Measurements from ENCODE around the gene PHF19.

PHF19 gene

DNA sequence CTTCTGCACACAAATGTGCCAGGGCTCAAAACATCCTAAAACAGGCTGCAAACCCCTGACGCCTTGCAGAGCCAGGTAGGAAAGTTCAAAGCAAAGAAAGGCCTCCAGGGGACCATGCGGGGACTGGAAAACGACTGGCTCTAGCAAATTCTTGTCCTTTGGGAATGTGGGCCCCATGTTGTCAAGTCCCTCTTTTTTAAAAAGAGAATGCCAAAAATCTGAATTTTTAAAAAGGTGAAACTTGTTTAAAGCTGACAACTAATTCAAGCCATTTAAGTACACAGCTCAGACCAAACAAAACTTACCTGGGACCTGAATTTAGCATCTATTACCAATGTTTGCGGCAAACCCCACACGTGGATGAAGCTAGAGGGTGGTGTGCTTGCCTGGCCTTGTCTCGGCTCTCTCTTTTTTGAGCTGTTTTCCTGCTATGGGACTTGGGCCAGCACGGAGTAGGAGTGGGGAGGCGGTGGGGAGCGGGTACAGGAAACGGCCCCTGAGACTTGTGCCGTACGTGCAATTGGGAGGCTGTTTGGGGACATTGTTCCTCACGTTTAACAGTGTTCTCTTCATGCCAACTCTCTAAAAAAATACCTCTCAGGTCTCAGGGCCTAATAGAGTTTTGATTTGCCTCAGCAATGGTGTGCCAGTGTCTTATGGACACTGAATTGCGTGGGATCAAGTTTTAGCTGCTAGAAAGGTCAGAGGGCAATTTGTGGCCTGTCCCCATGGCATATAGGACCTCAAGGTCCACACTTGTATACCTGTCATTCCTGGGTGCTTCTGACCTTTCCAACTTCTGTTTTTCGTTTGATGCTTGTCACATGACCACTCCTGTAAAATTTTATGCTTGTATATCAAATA, 15.1 kb upstream of the PHF19 start:
- no peak for FAIRE-seq

DNA sequence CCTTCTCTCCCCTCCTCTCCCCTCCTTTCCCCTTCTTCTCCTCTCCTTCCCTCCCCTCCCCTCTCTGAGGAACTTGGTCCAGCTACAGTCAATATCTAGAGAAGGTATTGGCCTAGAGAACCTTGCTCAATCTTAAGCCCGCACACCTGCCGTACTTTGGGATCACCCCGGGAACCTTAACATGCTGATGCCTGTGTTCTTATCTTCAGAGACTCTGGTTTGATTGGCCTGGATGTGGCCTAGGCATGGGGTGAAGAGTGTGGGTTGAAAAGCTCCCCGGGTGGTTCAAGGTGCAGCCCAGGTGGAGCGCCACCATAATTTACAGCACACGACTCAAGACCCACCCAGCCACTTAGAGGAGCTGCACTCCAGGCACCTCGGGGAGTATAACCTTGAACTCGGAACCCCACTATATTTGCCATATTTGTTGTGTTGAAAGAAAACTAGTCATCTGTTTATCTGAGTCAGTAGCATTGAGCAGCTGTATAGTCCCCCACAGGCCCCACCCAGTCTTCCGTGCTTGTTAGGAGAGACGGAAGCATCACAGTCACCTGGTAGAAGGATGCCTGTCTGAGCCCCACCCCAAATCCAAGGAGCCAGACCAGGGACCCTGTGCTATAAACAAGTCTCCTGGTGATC, 14.4 kb upstream of the PHF19 start:
- FAIRE-seq, result no peak

DNA sequence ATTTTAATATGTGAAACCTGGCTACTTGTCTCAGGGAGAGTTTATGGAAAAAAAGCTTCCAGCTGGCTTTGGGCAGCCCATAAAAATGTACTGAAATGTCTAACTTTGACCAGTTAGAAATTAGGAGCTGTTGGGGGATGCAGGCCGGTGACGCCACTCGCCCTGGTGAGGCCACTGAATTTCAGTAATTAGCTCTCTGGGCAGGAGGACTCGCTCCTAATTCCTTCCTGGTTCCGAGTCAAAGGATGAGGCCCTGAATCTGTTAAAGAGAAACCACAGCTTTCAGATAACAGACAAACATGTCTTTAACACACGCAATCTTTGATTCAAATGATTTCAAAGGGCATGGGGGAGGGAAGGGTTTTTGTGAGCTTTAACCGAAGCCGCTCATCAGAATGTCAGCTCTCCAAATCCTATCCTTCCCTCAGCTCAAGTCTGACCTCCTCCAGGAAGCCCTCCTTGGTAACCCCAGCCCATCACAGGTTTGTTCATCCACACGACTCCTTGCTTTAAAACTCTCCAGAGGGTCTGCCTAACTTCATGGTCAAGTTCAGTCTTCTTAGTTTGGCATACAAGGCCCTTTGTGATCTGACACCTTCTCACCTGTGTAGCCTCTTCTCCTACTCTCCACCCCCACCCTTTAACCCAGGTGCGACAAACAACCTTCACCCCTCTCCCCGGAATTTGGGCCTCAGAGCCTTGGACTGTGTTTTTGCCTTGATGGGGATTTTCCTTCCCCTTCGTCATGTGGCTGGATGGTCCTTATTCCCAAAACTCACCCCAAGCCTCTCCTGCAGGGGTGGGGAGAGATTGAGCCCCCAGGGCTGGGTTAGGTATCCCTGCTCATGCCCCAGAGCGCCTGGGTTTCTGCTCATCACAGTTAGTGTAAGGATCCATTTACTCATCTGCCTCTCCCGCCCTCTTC, 13.6 kb upstream of the PHF19 start:
- no peak for FAIRE-seq

DNA sequence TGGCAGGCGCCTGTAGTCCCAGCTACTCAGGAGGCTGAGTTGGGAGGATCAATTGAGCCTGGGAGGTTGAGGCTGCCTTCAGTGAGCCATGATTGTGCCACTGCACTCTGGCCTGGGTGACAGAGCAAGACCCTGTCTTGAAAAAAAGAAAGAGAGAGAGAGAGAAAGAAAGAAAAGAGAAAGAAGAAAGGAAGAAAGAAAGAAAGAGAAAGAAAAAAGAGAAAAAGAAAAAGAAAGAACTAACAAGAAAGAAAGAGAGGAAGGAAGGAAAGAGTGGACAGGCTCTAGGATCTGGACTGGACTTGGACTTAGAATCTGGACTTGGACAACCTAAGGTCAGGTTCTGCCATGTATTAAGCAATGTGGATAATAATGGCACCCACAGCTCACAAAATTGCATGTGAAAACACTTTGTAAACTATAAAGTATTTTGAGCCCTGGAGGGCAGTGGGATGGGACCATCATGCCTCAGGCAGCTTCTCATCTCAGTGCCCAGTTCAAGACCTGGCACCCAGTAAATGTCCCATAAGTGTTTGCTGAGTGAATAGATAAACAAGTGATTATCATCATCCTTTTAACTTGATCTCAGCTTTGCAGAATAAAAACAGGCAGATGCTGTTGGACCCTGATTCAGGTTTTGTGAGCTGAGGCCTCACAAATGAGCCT, 12.8 kb upstream of the PHF19 start:
- no peak for FAIRE-seq

DNA sequence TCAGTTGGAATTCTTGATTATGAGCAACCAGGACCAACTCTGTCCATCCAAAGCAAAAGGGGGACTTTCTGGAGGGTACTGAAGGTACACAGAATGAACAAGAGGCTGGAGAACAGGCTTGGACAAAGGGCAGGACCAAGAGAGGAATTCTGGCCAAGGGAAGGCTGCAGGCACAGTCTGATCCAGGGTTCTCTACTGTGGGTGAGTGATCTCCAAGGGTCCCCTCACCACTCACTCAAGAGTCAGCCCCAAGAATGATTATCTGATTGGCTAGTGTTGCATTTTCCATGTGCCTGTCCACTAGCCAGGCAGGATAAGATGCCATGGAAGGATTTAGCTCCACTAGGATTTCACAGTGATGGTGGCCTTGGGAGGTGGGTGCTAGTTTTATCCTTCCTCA, 11.6 kb upstream of the PHF19 start:
- FAIRE-seq, result no peak

DNA sequence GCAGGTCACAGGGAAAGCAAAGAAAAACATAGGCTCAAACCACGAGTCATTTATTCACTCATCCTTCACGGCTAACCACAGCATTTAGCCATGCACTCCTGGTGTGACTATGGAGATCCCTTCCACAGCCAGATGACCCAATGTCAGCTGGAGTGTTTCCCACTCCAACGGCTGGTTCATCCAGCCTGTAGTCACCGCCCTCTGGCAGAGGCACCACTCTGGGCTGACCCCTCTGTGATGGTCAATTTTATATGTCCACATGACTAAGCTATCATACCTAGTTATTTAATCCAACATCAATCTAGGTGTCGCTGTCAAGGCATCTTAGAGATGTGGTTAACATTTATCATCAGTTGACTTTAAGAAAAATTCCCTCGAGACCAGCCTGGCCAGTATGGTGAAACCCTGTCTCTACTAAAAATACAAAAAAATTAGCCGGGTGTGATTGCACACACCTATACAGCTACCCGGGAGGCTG, 9.5 kb upstream of the PHF19 start:
- no peak for FAIRE-seq

DNA sequence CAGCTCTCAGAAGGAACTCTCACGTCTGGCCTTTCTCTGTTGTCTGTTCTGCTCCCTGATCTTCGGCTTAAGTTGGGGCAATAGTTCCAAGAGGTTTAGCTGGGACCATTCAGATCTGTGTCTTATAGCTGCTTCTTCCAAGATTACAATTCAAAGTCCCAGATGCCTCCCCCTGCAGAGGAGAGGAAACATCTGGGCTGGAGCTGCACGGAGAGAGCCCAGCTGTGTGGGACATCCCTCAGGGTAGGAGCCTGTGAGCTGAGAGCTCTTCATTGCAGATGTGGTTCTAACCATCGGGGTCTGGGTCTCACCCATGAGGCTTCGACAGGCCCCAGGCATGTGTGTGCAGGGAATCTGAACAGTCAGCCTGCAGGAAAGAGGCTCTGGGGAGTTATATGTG, 9.0 kb upstream of the PHF19 start:
- FAIRE-seq, result no peak

DNA sequence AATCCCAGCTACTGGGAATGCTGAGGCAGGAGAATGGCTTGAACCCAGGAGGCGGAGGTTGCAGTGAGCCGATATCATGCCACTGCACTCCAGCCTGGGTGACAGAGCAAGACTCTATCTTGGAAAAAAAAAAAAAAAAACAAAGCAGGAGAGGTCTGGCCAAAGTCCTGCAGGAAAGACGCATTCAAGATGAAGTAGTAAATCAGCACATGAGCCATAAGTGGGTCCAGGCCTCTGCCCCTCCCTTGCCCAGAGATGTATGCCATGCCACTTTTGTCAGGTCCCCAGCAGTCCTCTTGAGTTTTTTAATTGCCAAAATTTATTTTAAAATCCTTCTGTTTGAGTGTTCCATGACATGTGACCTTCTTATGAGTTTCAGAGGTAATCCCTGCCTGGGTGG, 8.5 kb upstream of the PHF19 start:
- FAIRE-seq, result no peak

DNA sequence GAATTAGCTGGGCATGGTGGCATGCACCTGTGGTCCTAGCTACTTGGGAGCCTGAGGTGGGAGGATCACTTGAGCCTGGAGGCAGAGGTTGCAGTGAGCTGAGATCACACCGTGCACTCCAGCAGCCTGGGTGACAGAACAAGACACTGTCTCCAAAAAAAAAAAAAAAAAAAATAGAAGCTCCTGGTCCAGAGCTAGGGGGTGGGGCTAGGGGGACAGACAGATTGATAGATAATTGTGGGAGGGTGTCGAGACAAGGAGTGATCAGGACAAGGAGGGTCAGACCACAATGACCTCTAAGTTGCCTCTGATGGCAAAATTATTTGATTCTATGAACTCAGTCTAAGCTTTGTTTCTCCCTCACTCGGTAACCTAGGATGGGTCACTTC, 6.6 kb upstream of the PHF19 start:
- no peak for FAIRE-seq

DNA sequence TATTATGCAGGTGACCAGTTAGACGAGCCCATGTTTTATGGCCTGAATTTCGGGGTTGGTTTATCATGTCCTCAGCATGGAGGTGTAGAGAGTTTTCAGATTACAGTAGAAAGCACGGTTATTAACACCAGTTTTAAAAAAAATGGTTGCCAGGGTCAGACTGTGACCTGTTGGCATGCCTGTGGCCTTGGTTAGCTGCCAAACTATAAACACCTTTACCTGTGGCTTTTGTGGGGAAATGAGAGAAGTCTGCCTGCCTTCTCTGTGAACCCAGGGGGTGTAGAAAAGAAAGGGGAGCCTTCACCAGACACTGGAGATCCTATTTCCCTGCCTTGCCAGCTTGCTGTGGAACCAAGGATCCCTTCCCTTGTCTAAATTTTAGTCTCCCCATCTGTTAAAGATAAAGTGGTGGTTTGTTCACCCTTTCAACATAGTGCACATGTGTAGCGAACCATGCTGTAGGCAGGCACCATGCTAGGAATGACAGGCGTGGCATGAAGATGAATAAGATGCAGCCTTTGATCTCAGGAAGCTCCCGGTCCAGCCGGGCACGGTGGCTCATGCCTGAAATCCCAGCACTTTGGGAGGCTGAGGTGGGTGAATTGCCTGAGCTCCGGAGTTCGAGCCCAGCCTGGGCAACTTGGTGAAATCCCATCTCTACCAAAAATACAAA, 6.1 kb upstream of the PHF19 start:
- no peak for FAIRE-seq

DNA sequence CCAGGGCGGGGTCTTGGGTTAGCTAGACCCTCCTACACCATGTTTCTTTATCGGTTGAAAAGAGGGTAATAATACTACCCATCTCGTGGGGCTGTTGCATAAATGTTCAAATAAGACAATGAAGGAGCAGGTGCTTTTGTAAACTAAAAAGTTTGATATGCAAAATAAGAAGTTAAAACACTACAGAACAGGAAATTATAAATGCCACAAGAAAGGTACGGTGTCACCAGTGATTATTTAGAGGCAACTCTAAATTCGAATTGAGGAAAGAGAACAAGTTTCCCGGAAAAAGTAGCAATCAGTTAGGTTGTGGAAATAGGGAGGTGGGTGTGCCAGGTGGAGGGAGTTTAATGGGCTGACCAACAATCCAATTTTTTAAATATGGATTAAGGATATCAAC, 2.5 kb upstream of the PHF19 start:
- FAIRE-seq, result no peak

DNA sequence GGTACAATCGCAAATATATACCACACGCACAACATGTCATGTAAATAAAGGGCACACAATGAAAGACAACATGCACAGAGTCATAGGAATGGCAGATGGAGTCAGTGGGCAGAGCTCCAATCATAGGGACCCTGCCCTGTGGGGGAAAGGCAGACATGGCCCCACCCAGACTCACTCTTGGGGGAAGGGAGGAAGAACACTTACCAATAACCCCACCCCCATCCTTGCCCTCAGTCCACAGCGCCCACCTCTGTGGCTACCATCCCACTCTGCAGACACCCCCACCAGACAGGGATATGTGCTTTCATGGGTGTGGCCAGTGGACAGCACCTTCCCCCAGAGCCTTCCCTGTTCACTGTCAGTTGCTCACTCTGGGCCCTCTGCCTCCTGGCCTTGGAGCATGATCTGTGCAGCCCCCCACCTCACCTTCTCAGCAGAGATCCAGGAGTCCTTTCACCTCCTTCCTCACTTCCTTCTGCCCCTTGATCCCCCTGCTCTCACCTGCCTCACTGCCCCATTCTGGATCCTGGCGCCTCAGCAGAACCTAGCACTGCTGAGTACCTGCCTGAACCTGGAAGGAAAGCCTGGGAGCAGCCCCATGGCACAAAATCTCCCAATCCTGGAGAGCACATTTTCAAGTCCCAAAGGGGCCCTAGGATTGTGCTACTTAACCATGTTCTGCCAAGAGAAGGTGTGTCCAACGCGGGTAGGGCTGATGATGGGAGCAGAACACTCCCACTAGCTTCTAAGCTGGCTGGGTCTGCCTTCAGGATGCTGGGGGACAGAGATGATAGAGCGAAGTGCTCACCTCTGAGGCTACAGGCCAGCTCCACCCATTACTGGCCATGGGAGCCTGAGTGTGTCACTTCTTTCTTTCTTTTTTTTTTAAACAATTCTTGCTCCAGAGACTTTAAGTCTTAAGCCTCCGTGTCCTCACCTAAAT, 1.5 kb upstream of the PHF19 start:
- no peak for FAIRE-seq

DNA sequence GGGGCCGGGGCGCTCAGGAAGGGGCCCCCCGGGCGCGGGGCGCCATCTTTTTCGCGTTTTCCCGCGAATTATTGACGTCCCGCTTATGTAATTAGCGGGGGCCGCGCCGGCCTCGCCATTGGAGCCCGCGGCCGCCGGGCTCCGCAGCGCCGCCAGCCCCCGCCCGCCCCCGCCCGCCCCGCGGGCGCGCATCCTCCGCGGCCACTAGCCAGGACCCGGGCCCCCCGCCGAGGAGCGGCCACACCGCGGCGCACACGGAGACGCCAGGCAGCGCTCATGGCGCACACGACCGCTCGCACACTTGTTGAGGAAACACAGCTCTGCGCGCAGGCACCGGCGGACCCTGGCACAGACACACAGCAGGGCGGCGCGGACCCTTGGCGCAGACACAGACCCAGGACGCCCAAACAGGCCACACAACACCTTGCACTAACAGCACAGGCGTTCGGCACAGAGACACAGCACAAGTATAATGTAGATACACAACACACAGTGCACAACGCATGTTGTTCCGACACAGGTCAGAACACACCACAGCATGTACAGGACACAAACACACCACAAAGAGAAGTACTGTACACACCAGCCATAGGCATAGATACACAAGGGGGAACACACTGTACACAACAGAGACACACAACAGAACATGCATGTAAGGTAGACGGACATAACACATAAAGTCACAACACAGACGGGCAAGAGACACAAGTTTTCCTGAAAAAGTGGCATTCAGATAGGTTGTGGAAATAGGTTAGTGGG, 467 bp upstream of the PHF19 start:
- FAIRE-seq, result no peak

DNA sequence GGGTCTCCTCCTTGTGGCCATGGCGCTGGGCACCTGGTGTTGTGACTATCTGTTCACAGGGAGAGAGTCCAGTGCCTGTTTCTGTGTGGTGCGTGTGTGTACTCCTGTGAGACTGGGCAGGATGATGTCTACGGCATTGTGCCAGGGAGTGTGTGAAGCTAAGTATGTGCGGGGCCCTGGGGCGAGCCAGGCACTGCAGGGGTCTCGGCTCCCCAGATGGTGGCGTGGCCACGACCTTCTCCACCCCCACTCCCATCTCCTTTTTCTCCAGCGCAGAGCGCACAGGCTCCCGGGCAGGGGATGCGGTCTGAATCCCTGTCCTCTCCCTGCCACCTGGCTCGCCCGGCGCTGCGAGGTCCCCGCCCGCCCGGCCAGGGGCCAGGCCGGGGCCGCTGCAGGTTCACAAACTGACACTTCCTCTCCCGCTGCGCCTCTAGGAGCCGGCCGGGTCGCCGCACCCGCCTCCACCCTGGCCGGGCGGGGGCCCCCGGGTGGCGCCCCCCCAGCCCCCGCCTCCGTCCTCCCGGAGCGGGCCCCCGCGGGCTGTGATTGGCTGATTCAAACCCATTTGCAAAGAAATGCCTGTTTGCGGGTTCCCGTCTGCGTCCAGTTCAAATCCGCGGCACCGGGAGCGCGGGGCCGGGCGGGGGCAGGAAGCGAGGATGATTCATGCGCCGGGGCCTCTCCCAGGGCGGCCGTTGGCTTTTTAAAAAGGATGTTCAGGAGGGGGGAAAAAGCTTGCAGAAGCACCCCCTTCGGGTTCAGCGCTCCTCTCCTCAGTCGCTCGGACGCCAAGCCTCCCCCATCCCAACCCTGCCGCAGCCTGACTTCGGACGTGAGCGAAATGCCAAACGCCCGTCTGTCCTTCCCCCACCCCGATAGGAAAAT, 790 bp downstream of the PHF19 start:
- FAIRE-seq, result no peak

DNA sequence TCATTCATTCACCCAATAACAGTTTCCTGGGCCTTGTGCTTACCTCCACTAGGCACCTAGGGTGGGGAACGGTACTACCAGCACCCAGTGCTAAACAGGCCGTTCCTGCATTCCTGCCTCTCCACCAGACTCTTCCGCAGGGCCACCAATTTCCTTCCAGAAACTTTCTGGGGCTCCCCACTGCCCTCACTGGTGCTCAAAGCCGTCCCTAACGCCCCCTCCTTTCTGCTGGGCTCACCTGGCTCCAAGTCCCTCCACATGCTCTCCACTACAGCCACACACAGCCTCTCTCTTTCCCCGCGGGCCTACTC, 1.4 kb downstream of the PHF19 start:
- FAIRE-seq, result no peak

DNA sequence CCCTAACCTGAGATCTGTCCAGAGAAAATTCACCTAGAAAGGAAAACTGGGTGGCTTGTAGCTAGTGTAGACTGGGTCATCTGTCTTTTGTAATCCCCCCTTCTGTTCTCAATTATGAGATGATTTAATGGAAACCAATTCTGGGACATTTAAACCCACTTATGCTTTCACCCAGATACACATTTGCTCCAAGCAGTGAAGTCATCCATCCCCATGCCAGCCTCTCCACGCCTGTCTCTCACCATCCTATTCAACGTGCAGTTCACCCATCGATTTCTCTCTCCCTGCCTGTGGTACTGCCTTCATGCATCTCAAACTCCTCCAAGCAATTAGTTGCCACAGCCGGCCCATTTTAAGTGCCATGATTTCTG, 1.8 kb downstream of the PHF19 start:
- no peak for FAIRE-seq

DNA sequence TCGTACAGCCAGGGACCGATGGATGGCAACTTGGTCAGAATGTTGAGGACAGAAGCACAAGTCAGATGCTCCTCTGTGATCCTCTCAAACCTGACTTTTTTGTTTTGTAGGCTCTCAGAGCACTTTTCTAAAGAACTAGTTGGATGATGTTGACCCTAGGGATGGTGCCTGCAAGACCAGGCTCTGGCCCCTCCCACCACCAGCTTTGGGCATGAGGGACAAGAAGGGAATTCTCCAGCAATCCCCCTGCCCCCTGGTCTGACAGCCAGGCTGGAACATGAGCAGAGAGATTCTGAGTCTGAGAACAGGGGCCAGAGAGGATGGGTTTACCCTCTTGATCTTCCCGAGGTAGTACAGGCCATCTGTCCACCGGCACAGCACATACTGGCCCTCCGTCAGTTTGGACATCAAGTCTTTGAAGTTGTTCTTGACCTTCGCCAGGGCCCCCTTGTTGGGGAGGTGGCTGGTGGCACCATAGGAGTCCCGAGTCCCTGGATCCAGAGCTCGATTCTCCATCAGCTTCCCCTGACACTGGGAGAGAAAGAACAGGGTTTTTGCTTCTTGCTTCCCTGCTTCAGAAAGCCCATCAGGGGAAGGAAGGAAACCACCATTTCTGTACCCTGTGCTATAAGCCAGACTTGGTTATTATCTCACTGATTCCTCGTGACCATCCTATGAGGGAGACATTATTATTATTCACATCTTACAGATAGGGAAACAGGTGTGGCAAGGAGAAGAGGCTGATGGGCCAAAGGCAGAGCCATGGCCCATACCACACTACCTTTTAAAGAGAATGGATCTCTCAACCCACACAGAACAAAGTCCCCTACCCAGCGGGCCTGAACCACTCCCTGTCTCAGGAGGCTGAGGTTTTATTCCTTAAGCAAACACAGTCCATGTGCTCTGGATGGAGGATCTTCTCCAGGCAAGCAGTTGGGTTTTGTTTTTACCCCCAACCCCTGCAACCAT, 2.5 kb downstream of the PHF19 start:
- no peak for FAIRE-seq

DNA sequence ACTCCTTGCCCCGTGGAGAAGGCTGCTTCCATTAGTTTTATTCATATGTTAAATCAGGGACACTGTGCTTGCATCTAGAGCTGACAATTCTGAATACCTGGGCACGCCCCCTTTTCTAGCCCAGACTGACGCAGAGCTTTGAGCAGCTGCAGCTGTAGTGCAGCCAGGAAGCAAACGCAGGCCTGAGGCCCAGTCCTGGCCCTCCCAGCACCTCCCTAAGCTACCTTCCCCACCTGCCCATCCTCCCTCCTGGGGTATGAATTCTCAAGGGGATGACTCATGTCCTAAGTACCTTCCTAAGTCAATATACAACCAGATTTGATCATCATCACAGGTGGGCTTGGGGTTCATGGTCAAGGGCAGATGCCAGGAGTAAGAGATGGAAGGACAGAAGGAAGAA, 3.5 kb downstream of the PHF19 start:
- no peak for FAIRE-seq

All from G401.6 (cell line).